Ecto neural progenitor cell (in vitro differentiated cells): ENCODE measurements around the gene SMTNL2.

ENCODE experiments used
- DNase-seq: peaks from one replicate; pipeline ENCODE4 v3.0.0-alpha.2; 2018; ENCODE audit warnings: low spot score

SMTNL2 gene

DNA sequence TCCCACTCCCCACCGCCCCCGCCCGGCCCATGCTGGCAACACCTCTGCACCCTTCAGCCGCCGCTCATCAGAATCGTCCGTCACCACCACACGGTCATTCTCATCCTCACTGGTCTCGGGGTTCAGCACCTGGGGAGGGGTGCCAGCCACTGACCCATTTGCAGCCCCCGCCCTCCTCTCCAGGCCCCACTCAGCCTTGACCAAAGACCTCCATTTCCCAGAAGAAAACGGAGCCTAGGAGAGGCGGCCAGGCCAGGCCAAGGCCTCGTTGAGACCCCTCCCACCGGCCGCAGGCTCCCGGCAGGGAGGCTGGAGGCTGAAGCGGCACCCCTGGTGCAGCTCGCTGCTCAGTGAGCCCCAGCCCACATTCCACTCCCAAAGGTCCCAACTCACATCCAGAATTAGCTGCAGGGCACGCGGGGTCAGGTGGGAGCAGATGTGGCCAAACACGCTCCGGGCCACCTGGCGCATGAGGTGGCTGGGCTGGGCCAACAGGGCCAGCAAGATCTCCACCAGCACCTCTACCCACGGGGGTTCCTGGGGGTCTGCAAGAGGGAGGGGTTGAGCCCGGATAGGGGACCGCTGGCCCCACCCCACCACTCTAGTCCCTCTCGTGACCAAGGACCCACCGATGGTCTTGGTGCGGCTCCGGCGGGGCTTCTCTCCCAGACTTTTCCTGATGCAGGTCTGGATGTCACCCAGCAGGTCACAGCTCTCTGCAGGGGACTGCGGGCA, 38.9 kb upstream of the SMTNL2 start:
- DNase-seq, result no peak

GRCh38 chr17:4547118-4547906, 37.0 kb upstream of the SMTNL2 start:
- no peak for DNase-seq

DNA sequence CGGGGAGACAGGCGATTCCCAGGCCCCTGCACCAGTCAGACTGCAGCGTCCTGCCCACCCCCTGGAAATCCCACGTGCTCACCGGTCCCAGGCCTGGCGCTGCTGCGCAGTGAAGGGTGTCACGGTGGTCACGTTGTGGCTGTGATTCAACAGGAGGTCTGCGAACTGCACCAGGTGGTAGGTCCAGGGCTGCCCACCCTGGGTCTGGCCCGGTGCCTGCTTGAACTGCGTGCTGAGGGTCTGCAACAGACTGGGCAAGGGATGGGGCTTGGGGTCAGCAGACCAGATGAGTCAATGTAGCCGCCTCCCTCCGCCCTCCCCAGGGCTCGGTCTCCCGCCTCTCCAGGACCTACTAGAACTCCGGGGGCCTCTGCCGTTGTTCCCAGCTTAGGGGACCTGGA, 36.3 kb upstream of the SMTNL2 start:
- DNase-seq, result no peak

DNA sequence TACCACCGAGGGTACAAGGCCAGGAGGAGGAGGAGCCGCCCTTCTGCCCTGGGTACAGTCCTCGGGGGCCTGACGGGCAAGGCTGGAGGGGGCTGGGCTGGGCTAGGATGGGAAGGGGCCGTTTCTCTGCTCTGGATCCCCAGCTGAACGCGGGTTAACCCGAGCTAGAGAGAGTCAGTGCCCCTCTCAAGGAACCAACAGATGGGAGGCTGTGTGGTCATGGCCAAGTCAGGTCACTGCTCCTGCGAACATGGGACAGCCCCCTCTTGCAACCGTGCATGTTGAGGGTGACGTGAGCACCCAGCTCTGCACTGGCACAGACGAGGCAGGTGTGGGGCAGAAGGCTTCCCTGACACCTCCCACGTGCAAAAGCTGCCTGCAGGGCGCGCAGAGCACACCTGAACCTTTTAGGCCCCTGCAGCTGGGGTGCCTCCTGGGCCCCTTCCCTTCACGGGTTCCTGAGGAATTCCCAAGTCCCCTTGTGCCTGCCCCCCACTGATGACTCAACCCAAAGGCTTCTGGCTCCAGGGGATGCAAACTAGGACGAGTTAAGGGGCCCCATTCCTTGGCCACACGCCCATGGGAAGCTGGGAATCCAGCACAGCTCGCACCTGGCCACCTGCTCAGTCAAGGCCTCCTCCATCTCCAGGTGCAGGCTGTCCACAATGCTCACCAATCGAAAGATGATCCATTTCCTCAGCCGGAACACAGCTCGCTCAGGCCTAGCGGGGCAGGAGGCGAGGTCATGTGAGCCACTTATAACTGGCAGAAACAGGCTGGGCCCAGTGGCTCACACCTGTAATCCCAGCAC, 35.4 kb upstream of the SMTNL2 start:
- no peak for DNase-seq

GRCh38 chr17:4549781-4550533, 34.4 kb upstream of the SMTNL2 start:
- DNase-seq, result no peak

- DNase-seq, result no peak
Observed at GRCh38 chr17:4550534-4551039, 33.7 kb upstream of the SMTNL2 start.

- no peak for DNase-seq
Observed at GRCh38 chr17:4551141-4551540, 33.2 kb upstream of the SMTNL2 start.

DNA sequence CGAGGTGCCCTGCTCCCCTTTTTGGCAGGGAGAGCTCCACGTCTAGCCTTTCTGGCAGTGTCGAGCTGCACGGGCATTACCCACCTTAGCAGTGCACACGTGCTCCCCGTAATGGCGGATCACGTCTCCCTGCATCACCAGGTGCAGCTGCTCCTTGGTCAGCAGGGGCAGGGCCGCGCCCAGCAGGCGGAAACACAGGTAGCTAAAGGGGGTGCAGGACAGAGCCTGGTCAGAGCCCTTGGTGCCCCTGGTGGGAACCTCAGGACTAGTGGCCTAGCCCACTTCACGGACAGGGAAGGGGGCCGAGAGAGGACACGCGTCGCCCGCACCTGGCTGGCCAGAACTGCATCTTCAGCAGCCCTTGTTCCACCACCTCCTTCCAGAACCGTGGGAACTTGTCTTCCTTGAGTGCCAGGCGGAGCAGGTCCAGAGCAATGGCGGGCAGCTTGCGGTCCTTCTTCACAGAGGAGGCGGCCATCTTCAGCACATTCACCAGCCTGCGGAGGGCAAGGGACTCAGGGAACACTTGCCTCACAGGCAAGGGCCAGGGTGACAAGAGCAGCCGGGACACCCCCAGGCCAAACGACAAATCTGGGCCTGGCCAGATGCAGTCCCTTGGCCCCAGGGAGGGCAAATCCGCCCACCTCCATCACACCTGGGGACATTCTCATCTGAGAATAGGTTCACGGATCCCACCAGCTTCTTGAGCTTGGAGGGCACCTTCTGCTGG, 32.4 kb upstream of the SMTNL2 start:
- no peak for DNase-seq

DNA sequence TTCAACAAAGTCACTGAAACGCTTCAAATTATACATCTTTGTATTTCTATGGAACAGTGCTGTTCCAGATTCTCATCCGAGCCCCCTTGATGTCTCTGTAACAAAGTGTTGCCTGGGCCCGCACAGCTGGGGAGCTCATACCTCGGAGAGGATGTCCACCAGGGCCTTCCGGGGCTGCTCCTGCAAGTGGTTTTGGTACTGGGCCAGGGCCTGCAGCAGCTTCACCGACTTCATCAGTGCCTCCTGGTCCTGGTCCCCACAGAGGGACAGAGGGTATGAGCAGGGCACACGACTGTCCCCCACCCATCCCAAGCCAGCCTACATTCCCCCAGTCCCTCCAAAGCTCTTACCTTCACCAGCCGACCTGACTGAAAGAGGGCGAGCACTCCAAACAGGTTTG, 30.7 kb upstream of the SMTNL2 start:
- DNase-seq, result no peak

DNA sequence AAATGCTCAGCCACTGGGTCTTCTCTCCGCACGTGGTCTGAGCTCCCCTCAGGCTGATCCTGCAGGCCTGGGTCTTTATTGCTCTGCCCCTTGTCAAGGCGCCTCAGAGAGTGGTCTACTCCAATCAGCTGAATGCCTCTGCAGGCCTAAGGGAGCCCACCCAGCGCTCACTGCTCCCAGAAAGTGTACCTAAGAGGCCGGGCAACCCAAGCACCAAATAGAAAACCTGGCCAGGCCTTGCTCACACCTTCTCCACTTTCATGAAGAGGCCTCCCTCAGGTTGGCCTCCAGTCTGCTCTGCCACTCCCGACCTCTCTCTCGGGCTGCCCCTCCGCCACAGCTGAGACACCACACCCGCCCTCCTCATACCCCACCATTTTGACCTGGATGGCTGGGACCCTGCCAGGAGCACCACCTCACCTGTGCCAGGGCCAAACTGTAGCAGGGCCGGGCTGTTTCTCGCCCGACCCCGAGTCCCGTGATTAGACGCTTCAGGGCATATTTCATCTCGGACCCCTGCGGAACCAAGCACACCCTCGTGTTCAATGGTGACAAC, 29.8 kb upstream of the SMTNL2 start:
- no peak for DNase-seq

- peak; percentile 99 for DNase-seq
Observed at GRCh38 chr17:4554997-4555799, 29.1 kb upstream of the SMTNL2 start, which contains the start of gene MYBBP1A. MYBBP1A (minus strand) TSS chr17:4555384; CDS start chr17:4555324, 60 bp downstream.

- no peak for DNase-seq
Observed at GRCh38 chr17:4555873-4556759, 28.2 kb upstream of the SMTNL2 start.

- no peak for DNase-seq
Observed at GRCh38 chr17:4556996-4557395, 27.3 kb upstream of the SMTNL2 start.

GRCh38 chr17:4557626-4558346, 26.5 kb upstream of the SMTNL2 start:
- no peak for DNase-seq

DNA sequence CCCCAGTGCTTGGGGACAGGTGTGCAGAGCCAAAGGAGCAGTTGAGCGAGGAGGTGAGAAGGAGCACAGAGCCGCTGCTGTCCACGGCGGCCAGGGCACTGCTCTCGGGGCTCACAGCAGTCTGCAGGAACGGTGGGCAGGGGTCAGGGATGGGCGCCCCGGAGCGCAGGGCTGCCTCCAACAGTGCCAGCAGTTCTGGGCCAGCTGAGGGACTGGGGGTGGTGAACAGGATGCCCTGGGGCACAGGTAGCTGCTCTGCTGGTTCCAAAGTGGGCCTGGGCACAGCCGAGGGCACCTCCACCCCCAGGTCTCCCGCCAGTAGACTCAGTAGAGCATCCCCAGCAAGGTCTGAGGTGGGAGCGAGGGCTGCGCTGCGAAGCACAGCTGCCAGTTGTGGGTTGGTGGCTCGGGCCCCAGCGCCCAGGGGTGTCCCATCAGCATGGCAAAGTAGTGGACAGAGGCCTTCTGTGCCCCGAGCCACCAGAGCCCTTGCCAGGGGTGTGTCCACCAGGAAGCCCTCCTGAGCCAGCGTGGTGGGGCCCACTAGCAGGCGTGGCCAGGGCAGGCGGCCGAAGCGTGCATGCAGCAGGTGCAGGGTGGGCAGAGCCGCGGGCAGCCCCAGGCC, 25.9 kb upstream of the SMTNL2 start:
- no peak for DNase-seq

DNA sequence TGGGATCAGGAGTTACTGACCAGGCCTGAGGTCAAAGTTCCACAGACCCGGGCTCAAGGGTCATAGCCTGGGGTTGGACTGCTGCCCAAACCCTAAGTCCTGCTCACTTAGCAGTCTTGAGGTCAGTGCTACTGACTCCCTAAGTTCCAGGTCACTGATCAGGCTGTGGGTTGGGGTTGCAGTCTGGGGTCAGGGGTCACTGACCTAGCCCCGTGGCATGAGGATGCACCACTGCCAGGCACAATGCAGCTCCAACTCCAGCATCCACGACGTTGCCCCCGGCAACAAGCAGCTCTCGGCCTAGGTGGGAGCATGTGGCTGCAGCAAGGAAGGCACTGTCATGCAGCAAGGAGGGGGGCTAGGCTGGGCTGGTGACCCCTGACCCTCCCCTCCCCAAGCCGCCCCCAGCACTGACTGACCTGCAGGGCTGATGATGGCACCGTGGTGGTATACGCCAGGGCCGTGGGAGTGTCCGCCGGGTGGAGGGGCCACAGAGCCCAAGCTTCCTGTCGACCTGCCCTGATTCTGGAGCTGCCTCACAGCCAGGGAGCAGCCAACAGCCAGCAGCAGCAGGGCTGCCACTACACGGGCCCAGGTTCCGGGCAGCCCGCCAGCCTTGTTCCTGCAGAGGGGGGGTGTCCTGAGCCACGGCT, 25.1 kb upstream of the SMTNL2 start:
- peak; percentile 79 for DNase-seq

GRCh38 chr17:4559966-4560365, 24.4 kb upstream of the SMTNL2 start:
- no peak for DNase-seq
